ENCODE measurements around the gene MINK1.

The MINK1 gene

DNA sequence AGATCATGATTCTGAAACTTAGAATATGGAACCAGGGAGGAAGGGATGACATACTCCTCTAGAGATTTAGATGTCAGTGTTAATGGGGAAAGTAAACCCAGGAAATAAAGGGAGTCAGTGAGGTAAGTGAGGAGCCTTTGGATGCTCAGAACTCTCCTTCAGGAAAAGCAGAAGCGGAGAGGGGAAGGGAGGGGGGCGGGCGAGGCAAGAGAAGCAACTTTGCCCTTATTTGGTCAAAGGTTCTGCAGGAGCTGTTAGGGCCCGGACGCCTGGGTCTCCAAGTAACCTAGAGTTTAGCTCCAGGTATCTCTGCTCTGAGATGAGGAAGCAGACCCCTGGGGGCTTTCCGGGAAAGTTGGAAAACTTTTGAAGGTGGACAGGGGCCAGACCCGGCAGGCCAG lies 113.9 kb downstream of the MINK1 start:
- DNase-seq (ENCODE audit: low spot score) (no peak), FAIRE-seq (no peak)

Measured in urothelium cell line (cell line).